Stimulated activated CD8-positive, alpha-beta memory T cell treated with anti-CD3 and anti-CD28 coated beads, Interleukin-7, amount 100 ng/mL, for 24 hours (primary cell): ENCODE data around the gene ZKSCAN5.
A peak's percentile ranks its signal among the peaks of the same experiment; 100 is the strongest.

Source experiments
- DNase-seq: peaks from one replicate; pipeline ENCODE4 v3.0.0-alpha.2; 2020; ENCODE audit warnings: low read depth

ZKSCAN5 gene

GRCh38 chr7:99504603-99505323, at the start of gene ZKSCAN5:
TSS of gene ZKSCAN5 (plus strand) at chr7:99504662. CDS start at chr7:99506045, 1,383 bp downstream.
- DNase-seq = peak; percentile 93

DNA sequence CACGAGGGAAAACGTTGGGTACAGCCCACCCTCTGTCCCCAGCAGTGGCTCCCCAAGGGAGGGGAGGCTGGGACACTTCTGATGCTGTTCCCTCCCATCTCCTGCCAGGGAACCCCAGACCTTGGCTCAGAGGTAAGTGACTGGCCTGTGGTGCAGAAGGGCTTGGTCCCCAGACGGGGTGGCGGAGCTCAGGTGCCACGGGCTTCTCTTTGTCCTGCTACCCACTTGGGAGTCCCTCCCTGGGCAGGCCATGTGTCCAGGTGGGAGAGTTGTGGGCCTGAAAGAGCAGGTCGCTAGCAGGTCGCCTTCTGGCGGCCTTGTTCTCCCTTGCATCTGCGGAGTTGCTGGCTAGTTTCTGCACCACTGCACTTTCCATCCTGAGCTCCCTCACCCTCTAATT, 48.6 kb upstream of the ZKSCAN5 start:
- no peak for DNase-seq

- no peak for DNase-seq
Measured at GRCh38 chr7:99456288-99456687, 48.2 kb upstream of the ZKSCAN5 start.

DNA sequence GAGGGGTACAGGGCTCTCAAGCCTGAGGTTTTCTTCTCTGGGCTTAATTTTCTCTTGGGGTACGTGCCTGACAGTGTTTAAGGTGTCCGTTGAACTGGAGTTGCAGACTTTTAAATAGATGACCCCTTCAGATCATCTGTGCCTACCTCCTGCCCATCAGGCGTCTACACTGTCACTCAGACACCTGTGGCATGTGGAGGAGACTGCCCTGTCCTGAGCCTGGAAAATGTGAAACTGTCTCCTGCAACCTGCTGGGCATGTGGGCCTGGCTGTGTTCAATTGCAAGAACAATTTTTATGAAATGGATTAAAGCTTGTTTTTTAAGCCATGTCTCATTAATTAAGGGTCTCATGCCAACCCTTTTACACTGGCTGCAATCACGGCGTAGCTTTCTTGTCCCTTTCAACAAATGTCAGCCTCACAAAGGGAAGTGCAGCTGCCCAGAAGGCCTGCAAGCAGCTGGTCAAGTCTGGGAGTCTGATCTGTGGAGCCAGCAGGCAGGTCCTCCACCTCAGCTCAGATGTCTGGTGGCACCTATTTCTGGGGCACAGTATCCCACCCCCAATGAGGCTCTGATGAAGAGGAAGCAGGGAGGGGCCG, 47.3 kb upstream of the ZKSCAN5 start:
- DNase-seq = no peak

- no peak for DNase-seq
Measured at GRCh38 chr7:99457650-99458493, 46.6 kb upstream of the ZKSCAN5 start.

DNA sequence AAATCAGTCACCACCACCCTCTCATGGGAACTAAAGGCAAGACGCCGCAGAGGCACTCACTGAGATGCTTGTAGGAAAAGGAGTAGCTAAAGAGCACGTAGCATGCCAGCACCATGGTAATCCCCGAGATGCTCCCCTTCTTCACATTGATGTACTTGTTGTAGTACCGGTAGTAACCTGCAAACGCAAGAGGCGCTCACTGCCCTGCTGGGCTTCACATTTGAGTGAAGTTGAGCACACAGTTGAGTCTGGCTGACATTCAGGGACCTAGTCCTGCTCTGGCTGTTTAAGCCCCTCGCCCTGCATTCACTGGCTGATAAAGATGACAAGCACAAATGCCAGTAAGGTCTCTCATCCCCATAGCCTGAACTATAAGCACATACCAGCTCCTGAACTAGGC, 45.4 kb upstream of the ZKSCAN5 start:
- no peak for DNase-seq

DNA sequence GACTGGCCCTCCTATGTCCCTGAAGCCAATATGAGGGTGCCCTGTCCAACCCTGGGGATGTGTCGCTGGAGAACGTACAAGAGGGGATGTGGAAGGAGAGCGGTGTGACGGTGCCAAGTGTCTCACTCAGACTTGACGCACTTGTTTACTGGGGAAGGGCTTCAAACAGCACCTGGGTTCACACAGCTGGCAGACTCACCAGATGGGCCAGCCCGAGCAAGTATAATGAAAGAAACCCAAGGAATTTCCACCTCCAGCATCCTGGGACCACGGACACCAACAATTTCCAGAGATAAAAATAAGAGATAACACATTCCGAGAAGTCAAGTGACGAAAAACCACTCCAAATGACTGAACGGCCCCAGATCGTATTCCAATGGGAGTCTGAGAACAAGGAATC, 43.8 kb upstream of the ZKSCAN5 start:
- no peak for DNase-seq

DNA sequence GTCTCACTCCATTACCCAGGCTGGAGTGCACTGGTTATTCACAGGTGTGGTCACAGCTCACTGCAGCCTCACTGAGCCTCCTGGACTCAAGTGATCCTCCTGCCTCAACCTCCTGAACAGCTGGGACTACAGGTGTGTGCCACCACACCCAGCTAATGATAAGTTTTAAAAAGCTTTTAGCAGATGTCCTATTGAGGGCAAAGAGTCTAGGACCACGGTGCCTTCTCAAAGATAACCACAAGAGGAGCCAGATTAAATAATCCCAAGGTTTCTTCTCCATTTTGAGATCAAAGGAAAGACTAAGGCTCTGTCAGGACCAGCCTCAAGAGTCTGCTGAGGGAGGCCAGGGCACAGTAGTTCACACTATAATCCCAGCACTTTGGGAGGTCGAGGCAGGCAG, 43.2 kb upstream of the ZKSCAN5 start:
- no peak for DNase-seq

GRCh38 chr7:99465421-99465768, 39.1 kb upstream of the ZKSCAN5 start:
- DNase-seq = no peak

- DNase-seq = no peak
Measured at GRCh38 chr7:99468336-99468918, 36.0 kb upstream of the ZKSCAN5 start.

DNA sequence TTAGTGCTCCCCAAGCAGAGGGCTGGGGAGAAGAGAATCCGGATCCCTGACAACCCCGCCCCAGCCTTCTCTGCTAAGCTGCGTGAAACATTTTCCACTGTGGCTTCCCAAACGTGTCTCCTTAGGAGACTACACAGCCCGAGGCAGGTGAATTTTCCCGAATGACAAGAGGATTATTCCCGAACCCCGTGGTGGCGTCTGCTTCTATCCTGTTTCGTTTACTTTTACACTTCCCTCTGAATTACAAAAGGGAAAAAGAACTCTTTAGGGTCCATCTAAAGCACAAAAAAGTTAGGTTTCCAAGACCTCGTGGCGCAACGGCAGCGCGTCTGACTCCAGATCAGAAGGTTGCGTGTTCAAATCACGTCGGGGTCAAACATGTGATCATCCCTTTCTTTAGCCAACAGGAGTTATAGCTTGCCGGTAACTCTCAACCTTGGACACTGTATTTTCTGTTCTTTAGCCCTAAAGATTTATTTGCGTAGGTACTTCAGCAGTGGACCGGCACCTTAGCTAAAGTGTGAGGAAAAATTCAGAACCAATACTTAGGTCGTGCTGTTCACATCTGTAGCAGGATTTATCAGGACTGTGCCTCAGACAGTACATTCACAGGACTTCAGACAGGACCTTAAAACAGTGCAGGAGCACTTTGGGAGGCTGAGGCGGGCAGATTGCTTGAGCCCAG, 34.9 kb upstream of the ZKSCAN5 start:
- no peak for DNase-seq

DNA sequence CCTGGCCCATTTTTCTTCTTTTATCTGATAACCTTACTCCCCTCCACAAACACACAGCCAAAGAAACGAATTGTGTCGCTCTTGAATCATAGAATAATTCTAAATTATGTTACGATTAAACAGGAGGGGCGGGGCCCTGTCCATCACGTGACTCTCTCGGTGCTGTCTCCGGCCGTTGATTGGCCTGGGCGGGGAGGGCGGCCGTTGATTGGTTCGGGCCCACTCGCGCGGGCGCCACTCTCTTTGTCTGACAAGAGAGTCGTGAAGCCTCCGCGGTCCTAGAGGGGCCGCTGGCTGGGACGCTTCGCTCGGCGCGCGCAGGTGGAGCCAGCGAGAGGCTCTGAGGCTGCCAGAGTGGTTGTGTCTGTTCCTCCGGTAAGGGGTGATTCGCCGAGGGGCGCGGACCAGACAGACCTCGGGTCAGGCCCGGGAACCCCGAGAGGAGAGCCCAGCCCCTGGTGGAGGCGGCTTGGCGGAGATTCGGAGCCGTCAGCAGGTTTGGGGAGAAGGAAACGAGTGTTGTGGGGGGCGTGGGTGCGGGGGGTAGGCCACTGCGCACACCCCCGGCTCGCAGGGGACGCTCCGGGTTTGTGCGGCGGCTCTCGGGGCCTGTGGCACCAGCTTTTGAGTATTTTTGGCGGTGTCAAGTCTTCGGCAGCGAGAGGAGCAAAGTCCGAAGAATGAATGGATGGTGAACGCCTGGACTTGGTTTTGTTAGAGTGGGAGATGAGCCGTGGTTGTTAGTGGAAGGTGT, 31.7 kb upstream of the ZKSCAN5 start, which contains the start of gene ZNF789:
ZNF789 (plus strand) TSS at position 330 of the 754 bp plus-strand sequence. CDS start 3,567 bp downstream, outside the sequence.
- DNase-seq = peak; percentile 94

DNA sequence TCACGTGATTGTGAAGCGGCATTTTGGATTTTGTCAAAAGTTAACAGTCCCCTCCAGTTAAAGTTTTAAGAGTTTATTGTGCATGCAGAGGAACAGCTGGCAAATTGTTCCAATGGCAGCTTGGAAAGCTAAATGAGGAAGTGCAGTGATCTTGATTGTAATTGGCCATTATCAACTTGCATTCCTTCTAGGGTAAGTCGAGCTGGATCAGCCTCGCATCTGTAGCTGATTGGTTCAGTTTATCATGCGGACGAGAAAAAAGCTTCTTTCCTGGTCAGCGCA, 31.2 kb upstream of the ZKSCAN5 start:
- no peak for DNase-seq

DNA sequence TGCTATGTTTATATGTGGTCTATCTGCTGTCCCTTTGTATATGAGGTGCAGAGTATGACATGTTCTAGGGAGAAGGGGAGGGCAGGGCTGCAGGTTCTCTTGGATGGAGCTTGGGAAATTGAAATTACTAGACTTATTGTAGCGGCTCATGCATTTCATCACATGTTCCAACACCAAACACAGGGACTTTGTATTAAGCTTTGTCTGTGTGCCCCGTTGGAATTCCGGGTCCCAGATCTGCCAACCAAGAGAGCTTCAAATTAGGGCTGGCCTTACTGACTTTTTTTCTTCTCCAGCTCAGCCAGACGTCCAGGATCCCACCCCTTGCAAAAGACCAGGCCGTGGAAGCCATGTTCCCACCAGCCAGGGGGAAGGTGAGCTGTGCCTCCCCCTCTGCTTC, 28.4 kb upstream of the ZKSCAN5 start:
- no peak for DNase-seq

DNA sequence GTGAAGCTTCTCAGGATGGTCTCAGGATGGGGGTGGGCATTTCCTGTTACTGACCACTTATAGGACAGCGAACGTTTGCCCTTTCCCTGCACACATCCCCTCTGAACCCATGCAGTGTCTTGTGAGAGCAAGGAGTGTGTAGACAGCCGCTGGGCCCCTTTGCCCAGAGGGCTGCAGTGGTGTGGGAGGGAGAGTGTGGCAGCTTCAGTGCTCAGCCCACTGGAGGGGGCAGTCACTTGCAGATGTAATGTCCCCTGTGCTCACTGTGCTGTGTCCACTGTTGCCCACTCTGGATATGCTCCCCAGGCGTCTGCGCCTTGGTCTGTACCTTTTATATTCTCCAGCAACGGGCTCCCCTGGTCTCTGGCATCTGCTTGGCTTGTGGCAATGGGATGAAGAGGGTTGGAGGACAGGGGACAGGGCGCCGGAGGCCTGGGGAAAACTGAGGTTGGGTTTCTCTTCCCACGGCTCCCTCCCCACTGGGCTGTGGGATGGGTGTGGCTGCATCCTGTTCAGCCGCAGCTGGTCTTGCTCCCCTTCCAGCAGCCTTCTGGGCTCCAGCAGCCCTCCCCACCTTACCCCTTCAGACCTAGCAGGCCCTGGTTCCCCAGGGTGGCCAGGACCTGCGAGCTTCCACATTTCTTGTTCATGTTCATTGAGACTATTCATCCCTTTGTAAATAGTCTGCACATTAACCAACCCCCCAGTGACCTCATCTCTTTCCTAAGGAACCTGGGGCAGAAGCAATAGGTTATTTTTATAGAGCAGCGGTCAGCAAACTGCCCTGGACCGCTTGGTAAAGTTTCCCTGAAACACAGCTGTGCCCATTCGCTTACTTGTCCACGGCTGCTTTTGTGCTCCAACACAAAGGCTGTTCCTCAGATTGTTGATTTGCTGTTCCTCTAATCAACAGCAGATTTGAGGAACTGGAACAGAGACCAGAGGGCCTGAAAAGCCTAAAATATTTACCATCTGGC, 25.7 kb upstream of the ZKSCAN5 start:
- DNase-seq = no peak

GRCh38 chr7:99485094-99485493, 19.4 kb upstream of the ZKSCAN5 start:
- DNase-seq = no peak

- DNase-seq = no peak
Measured at GRCh38 chr7:99489235-99489634, 15.2 kb upstream of the ZKSCAN5 start.

DNA sequence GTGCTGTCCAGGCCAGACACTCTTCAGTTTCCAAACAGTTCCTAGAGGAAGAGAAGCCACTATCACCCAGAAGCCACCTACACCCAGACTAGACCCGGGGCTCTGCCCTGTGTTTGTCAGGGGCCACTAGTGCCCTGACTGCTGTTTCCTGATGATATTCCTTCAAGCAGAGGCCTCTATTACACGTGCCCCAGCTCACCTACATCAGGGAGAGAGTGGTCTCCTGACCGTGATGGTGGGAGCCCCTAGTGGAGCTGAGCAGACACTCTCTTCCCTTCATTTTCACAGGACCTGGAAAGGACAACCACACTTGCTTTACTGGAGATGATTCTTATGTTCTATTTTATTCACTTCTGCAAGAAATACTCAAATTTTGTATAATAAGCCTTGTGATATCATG, 13.6 kb upstream of the ZKSCAN5 start:
- DNase-seq = no peak

DNA sequence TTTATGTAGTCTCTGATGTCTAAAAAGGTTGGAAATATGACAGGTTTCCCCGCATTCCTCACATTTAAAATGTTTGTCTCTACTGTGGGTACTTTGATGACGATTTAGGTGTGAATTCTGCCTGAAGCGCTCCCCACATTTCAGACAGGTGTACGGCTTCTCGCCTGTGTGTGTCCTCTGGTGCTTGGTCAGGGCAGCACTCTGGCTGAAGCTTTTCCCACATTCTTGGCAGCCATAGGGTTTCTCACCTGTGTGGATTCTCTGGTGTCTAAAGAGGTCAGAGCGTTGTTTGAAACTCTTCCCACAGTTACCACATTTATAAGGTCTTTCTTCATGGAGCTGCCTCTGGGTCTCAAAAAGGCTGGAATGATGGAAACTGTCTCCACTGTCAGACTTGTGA, 10.6 kb upstream of the ZKSCAN5 start:
- no peak for DNase-seq
